PFSK-1 (cell line): ENCODE results near the gene EN2.

Experiments
- FOXP2 ChIP-seq: optimal IDR thresholded peaks from 2 replicates; pipeline ENCODE3; 2011; ENCODE audit warnings: borderline replicate concordance, control low read depth, inconsistent platforms; ENCODE audit not compliant: insufficient read depth; ENCODE audit errors: extremely low read length, extremely low read depth
- POLR2AphosphoS5 ChIP-seq: IDR thresholded peaks from 2 replicates; pipeline ENCODE4 v1.6.1; 2012; ENCODE audit warnings: low read depth, mild to moderate bottlenecking, control low read depth, low read length, moderate library complexity
- REST ChIP-seq, 2 experiments: IDR thresholded peaks; 2 replicates each; pipeline versions ENCODE4 v1.6.1 to v1.8.0; 2011 to 2012; ENCODE audit warnings: low read depth in 2 of 2, low read length in 2 of 2, control low read depth in 1 of 2, inconsistent platforms in 1 of 2, mild to moderate bottlenecking in 1 of 2, moderate library complexity in 1 of 2; ENCODE audit not compliant: insufficient read depth in 1 of 2
- SIN3A ChIP-seq: IDR thresholded peaks from 2 replicates; pipeline ENCODE4 v1.6.1; 2012; ENCODE audit warnings: mild to moderate bottlenecking, low read length, moderate library complexity, borderline replicate concordance; ENCODE audit not compliant: insufficient read depth
- TAF1 ChIP-seq: IDR thresholded peaks from 2 replicates; pipeline ENCODE4 v1.6.1; 2012; ENCODE audit warnings: low read length, control low read depth, borderline replicate concordance; ENCODE audit not compliant: insufficient read depth

The EN2 gene

GRCh38 chr7:155508376-155509358 is 50.7 kb downstream of the EN2 start:
- TF ChIP-seq REST (IDR thresholded peaks at IDR 0.05; ENCODE audit: insufficient read depth in 1 of 2, low read depth in 2 of 2, low read length in 2 of 2): no peak
- TF ChIP-seq FOXP2: no peak
- no peak for TF ChIP-seq SIN3A
- TF ChIP-seq POLR2AphosphoS5: no peak
- TF ChIP-seq TAF1: no peak

- TF ChIP-seq FOXP2: no peak
These were observed 51.4 kb downstream of the EN2 start for GRCh38 chr7:155509359-155509724.

- TF ChIP-seq REST (IDR thresholded peaks at IDR 0.05; ENCODE audit: insufficient read depth in 1 of 2, low read depth in 2 of 2, low read length in 2 of 2) (no peak), FOXP2 (no peak), POLR2AphosphoS5 (no peak), SIN3A (no peak), TAF1 (no peak)
These were observed 52.0 kb downstream of the EN2 start for GRCh38 chr7:155509725-155510551.

GRCh38 chr7:155510975-155511701 is 53.2 kb downstream of the EN2 start:
- TF ChIP-seq REST (IDR thresholded peaks at IDR 0.05; ENCODE audit: insufficient read depth in 1 of 2, low read depth in 2 of 2, low read length in 2 of 2) (no peak), POLR2AphosphoS5 (no peak), FOXP2 (no peak), TAF1 (no peak), SIN3A (no peak)

GRCh38 chr7:155511702-155511996 is 53.7 kb downstream of the EN2 start:
- TF ChIP-seq FOXP2 (no peak), POLR2AphosphoS5 (no peak), TAF1 (no peak), SIN3A (no peak), REST (IDR thresholded peaks at IDR 0.05; ENCODE audit: insufficient read depth in 1 of 2, low read depth in 2 of 2, low read length in 2 of 2) (no peak)
